GM23338 (cell line): ENCODE results near the gene IVL. TPM values are rescaled to one million over a fixed set of nuclear protein-coding genes. Genes with fewer than 3 reads are reported as not detected.

ENCODE experiments used
- ATAC-seq: fragments of 200-7000 bp; cut with Tn5 transposase; 3 replicates; pipeline ENCODE4 v1.9.1; 2020
- DNase-seq: peaks from one replicate; pipeline ENCODE4 v3.0.0-alpha.2; 2015; ENCODE audit warnings: low spot score
- H2AFZ ChIP-seq: fragments of 200-600 bp; sonication (generic); 2 replicates; pipeline ENCODE4 v1.8.0; 2016; ENCODE audit warnings: antibody characterized with exemption, mild to moderate bottlenecking, moderate library complexity
- H3F3A ChIP-seq: fragments of 200-600 bp; sonication (generic); replicated peaks from 2 replicates; pipeline ENCODE4 v1.8.0; 2017; ENCODE audit warnings: antibody characterized with exemption, mixed run types, low read depth
- H3K27ac ChIP-seq: fragments of 200-600 bp; sonication (generic); 2 replicates; pipeline ENCODE4 v1.6.1; 2016; ENCODE audit warnings: low read depth
- H3K27me3 ChIP-seq: fragments of 200-600 bp; sonication (generic); 2 replicates; pipeline ENCODE4 v1.8.0; 2016; ENCODE audit warnings: mild to moderate bottlenecking, mixed run types, moderate library complexity; ENCODE audit not compliant: insufficient read depth
- H3K36me3 ChIP-seq: fragments of 200-600 bp; sonication (generic); 2 replicates; pipeline ENCODE4 v1.8.0; 2016; ENCODE audit warnings: mild to moderate bottlenecking; ENCODE audit not compliant: insufficient read depth
- H3K4me1 ChIP-seq: fragments of 200-600 bp; sonication (generic); 2 replicates; pipeline ENCODE4 v1.8.0; 2016; ENCODE audit warnings: mild to moderate bottlenecking, moderate library complexity; ENCODE audit not compliant: insufficient read depth
- H3K4me2 ChIP-seq: fragments of 200-600 bp; sonication (generic); 2 replicates; pipeline ENCODE4 v1.7.1; 2017; ENCODE audit warnings: mixed run types
- H3K4me3 ChIP-seq: fragments of 200-600 bp; sonication (generic); 2 replicates; pipeline ENCODE4 v1.6.1; 2016; ENCODE audit warnings: mixed run types
- H3K79me2 ChIP-seq: fragments of 200-600 bp; sonication (generic); replicated peaks from 2 replicates; pipeline ENCODE4 v1.8.0; 2017; ENCODE audit warnings: mild to moderate bottlenecking; ENCODE audit not compliant: insufficient read depth
- H3K9me2 ChIP-seq: fragments of 200-600 bp; sonication (generic); 2 replicates; pipeline ENCODE4 v1.8.0; 2017; ENCODE audit not compliant: insufficient read depth
- H4K20me1 ChIP-seq: fragments of 200-600 bp; sonication (generic); replicated peaks from 2 replicates; pipeline ENCODE4 v1.8.0; 2017; ENCODE audit warnings: mild to moderate bottlenecking; ENCODE audit not compliant: insufficient read depth
- H3K27ac Mint-ChIP-seq: 2 replicates; pipeline ENCODE4 v1.8.0; 2020; ENCODE audit warnings: inconsistent platforms, mild to moderate bottlenecking, moderate library complexity, mixed read lengths
- H3K27me3 Mint-ChIP-seq: 3 replicates; pipeline ENCODE4 v1.8.0; 2022; ENCODE audit warnings: low read depth, mild to moderate bottlenecking, moderate library complexity, mixed read lengths, inconsistent platforms; ENCODE audit not compliant: insufficient read depth, poor library complexity
- H3K36me3 Mint-ChIP-seq: 3 replicates; pipeline ENCODE4 v1.8.0; 2021; ENCODE audit warnings: low read depth, mild to moderate bottlenecking, inconsistent platforms, moderate library complexity, mixed read lengths
- H3K4me1 Mint-ChIP-seq: 3 replicates; pipeline ENCODE4 v1.8.0; 2020; ENCODE audit warnings: mild to moderate bottlenecking, inconsistent platforms, mixed read lengths
- H3K4me3 Mint-ChIP-seq: 3 replicates; pipeline ENCODE4 v1.8.0; 2021; ENCODE audit warnings: moderate library complexity, mild to moderate bottlenecking, inconsistent platforms, mixed read lengths
- H3K9me3 Mint-ChIP-seq: 3 replicates; pipeline ENCODE4 v1.8.0; 2020; ENCODE audit warnings: moderate library complexity, mild to moderate bottlenecking, inconsistent platforms, mixed read lengths
- CREB1 ChIP-seq: fragments of 250-450 bp; sonication (Bioruptor Pico); IDR thresholded peaks from 2 replicates; pipeline ENCODE4 v1.5.0; 2020; ENCODE audit warnings: low read depth, mild to moderate bottlenecking, moderate library complexity
- CTCF ChIP-seq, 2 experiments: fragments of 200-600 bp in 1 of 2; sonication (generic) in 1 of 2; conservative IDR thresholded peaks; 2 replicates each; pipeline versions ENCODE4 v1.5.1 to v1.6.1; 2016 to 2017; ENCODE audit warnings: antibody characterized with exemption in 2 of 2, low read depth in 2 of 2, mild to moderate bottlenecking in 2 of 2, moderate library complexity in 1 of 2
- ETS1 ChIP-seq: IDR thresholded peaks from 2 replicates; pipeline ENCODE4 v1.6.1; 2016; ENCODE audit warnings: antibody characterized with exemption
- EZH2 ChIP-seq: fragments of 200-600 bp; sonication (generic); IDR thresholded peaks from one replicate; pipeline ENCODE4 v1.8.0; 2017; ENCODE audit warnings: antibody characterized with exemption, mild to moderate bottlenecking, low read depth; ENCODE audit not compliant: unreplicated experiment
- EZH2phosphoT487 ChIP-seq: fragments of 200-600 bp; sonication (generic); IDR thresholded peaks from one replicate; pipeline ENCODE4 v1.8.1; 2018; ENCODE audit warnings: antibody characterized with exemption; ENCODE audit not compliant: unreplicated experiment
- JUNB ChIP-seq: IDR thresholded peaks from one replicate; pipeline ENCODE4 v1.6.1; 2016; ENCODE audit warnings: antibody characterized with exemption; ENCODE audit not compliant: unreplicated experiment
- NANOG ChIP-seq: IDR thresholded peaks from 2 replicates; pipeline ENCODE4 v1.6.1; 2016; ENCODE audit warnings: antibody characterized with exemption, borderline replicate concordance
- POLR2AphosphoS5 ChIP-seq: IDR thresholded peaks from 2 replicates; pipeline ENCODE4 v1.6.1; 2016; ENCODE audit warnings: antibody characterized with exemption, low read depth
- REST ChIP-seq: IDR thresholded peaks from one replicate; pipeline ENCODE4 v1.6.1; 2018; ENCODE audit warnings: antibody characterized with exemption; ENCODE audit not compliant: unreplicated experiment
- STAT1 ChIP-seq: IDR thresholded peaks from one replicate; pipeline ENCODE4 v1.6.1; 2016; ENCODE audit warnings: antibody characterized with exemption; ENCODE audit not compliant: unreplicated experiment
- ZNF114 ChIP-seq: fragments of 250-450 bp; sonication (Bioruptor Pico); IDR thresholded peaks from 2 replicates; pipeline ENCODE4 v1.5.0; 2020; ENCODE audit warnings: mild to moderate bottlenecking, moderate library complexity
- ZNF331 ChIP-seq: fragments of 250-450 bp; sonication (Bioruptor Pico); IDR thresholded peaks from 2 replicates; pipeline ENCODE4 v1.5.0; 2020; ENCODE audit warnings: low read depth, mild to moderate bottlenecking, moderate library complexity
- ZNF462 ChIP-seq: fragments of 250-450 bp; sonication (Bioruptor Pico); IDR thresholded peaks from 2 replicates; pipeline ENCODE4 v1.5.0; 2020; ENCODE audit warnings: mild to moderate bottlenecking, moderate library complexity
- polyA plus RNA-seq: library from polyadenylated mRNA; unstranded; fragments of >200 nt; fragmentation: Nextera tagmentation; extraction: Ambion mirVana; gene quantifications from 2 replicates; pipeline ENCODE4 v1.2.1, GENCODE V29; 2016
- total RNA-seq: library from RNA; depleted of rRNA; stranded (reverse); fragments of >200 nt; shearing (Covaris generic); gene quantifications from 2 replicates; pipeline ENCODE4 v1.2.3, GENCODE V29; 2014

The IVL gene
- total and polyA plus RNA-seq, 2 experiments from 2014 or later = not detected

- H3K4me2 ChIP-seq = no peak overlapping the region
- Mint-ChIP-seq H3K27ac (no peak overlapping the region), H3K4me3 (no peak overlapping the region), H3K9me3 (0 out of 3 replicates have a peak, but pooled peaks cover 4% of the 10 kb centered on the region), H3K4me1 (no peaks in the 10 kb centered on the region), H3K36me3 (no peaks in the 10 kb centered on the region; the same call in 2 of the 3 replicates), H3K27me3 (no peaks in the 10 kb centered on the region)
- H3K79me2 ChIP-seq = no peaks in the 10 kb centered on the region
- H4K20me1 ChIP-seq = no peaks in the 10 kb centered on the region
- H2AFZ ChIP-seq = no peak overlapping the region
- H3K4me1 ChIP-seq = no peaks in the 10 kb centered on the region
- no peaks in the 10 kb centered on the region for H3K9me2 ChIP-seq
- ATAC-seq = no peak
- H3K36me3 ChIP-seq = no peaks in the 10 kb centered on the region
- H3K4me3 ChIP-seq = no peak overlapping the region
- no peak for DNase-seq
- H3F3A ChIP-seq = no peaks in the 10 kb centered on the region
- no peaks in the 10 kb centered on the region for H3K27me3 ChIP-seq
- H3K27ac ChIP-seq = no peak overlapping the region
- TF ChIP-seq EZH2 (no peak), NANOG (no peak), ZNF331 (CRISPR knock-in tag) (no peak), POLR2AphosphoS5 (no peak), JUNB (no peak), EZH2phosphoT487 (no peak), ZNF114 (CRISPR knock-in tag) (no peak), REST (no peak), STAT1 (no peak), ZNF462 (CRISPR knock-in tag) (no peak), CREB1 (CRISPR knock-in tag) (no peak), ETS1 (no peak), CTCF (conservative IDR thresholded peaks at IDR 0.05; ENCODE audit: low read depth in 2 of 2) (no peak)
Measured at GRCh38 chr1:152957561-152957960, 49.2 kb downstream of the IVL start.
